ENCODE data around the gene SAMD4B.

SAMD4B gene

GRCh38 chr19:39341719-39342604 lies at the start of gene SAMD4B:
Gene SAMD4B, plus strand, starts transcription at chr19:39342421. Its CDS starts 14,473 bp downstream, at chr19:39356894.
- Histone ChIP-seq H3K4me1 (peaks cover 14% of the 10 kb centered on the region), H3K9me3 (no peaks in the 10 kb centered on the region), H3K4me3 (peak within 1 kb of the TSS; percentile 70), H3K27me3 (ENCODE audit: low read depth) (no peaks in the 10 kb centered on the region), H3K36me3 (replicated peaks) (peaks cover 9% of the 10 kb centered on the region)
- peak; percentile 94 to 99 for DNase-seq (ENCODE audit: low spot score in 2 of 2)
- in situ Hi-C loops (cut with MboI; ENCODE audit: low sequenced_read_pairs): no loop called here

DNA sequence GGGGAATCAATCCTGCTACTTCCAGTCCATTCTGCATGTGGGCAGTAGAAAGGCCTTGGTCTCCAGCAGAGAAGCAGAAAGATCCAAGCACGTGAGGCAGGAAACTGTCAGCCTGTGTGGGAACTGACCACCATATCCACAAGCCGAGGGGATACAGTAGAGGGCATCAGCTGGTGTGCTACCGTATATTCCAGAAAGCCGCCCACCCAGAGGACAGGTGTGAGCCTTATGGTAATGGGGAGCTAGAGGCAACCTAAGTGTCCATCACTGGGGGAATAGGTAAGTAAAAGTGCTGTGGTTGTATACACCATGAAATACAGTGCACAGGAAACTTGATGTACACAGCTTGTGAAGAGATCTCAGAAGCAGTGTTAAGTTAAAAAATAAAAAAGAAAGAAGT lies 48.8 kb upstream of the SAMD4B start:
- Histone ChIP-seq H3K36me3 (replicated peaks) (no peaks in the 10 kb centered on the region), H3K9me3 (no peaks in the 10 kb centered on the region), H3K4me1 (no peaks in the 10 kb centered on the region), H3K4me3 (no peak overlapping the region), H3K27me3 (ENCODE audit: low read depth) (peaks cover 11% of the 10 kb centered on the region; the same call in 1 of the 2 replicates)
- no peak for DNase-seq (ENCODE audit: low spot score in 2 of 2)
- in situ Hi-C loops (cut with MboI; ENCODE audit: low sequenced_read_pairs): no loop called here

DNA sequence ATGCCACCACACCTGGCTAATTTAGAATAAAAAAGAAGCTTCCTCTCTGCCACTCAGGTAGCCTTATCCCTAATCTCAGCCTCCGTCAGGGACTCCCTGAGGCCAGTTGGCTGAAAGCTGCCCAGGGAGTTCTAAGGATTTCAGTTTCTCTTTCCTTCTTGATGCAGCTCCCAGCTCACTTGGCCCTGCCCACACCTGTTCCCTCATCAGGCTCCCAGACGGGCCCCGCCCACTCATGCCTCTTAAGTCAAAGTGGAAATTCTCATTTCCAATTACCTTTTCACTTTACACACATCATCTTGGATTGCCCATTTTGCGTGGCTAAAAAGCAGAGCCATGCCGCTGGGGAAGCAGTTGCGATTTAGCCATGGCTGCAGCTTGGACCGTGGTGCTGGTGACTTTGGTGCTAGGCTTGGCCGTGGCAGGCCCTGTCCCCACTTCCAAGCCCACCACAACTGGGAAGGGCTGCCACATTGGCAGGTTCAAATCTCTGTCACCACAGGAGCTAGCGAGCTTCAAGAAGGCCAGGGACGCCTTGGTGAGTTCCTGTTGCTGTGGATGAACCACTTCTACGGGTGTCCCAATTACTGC lies 46.1 kb upstream of the SAMD4B start, which contains the start of gene IFNL1:
Gene IFNL1 (plus strand): TSS at position 353 of the 591 bp plus-strand sequence. CDS start 15 bp downstream, at position 368.
- Histone ChIP-seq H3K4me3 (no peak within 1 kb of the TSS), H3K4me1 (no peaks in the 10 kb centered on the region), H3K36me3 (replicated peaks) (no peaks in the 10 kb centered on the region), H3K27me3 (ENCODE audit: low read depth) (peaks cover 3% of the 10 kb centered on the region; the same call in 1 of the 2 replicates), H3K9me3 (no peaks in the 10 kb centered on the region)
- DNase-seq (ENCODE audit: low spot score in 2 of 2): no peak
- in situ Hi-C loops (cut with MboI; ENCODE audit: low sequenced_read_pairs): no loop called here

- no peak overlapping the region for H3K4me3 ChIP-seq
- H3K36me3 ChIP-seq (replicated peaks): no peaks in the 10 kb centered on the region
- no peak for DNase-seq (ENCODE audit: low spot score in 2 of 2)
- no peaks in the 10 kb centered on the region for H3K4me1 ChIP-seq
- no peaks in the 10 kb centered on the region for H3K9me3 ChIP-seq
- peaks cover 3% of the 10 kb centered on the region; the same call in 1 of the 2 replicates for H3K27me3 ChIP-seq (ENCODE audit: low read depth)
- in situ Hi-C loops (cut with MboI; ENCODE audit: low sequenced_read_pairs): no loop called here
Observed at GRCh38 chr19:39296906-39297305, 45.3 kb upstream of the SAMD4B start.

- H3K4me1 ChIP-seq: no peaks in the 10 kb centered on the region
- H3K4me3 ChIP-seq: no peak overlapping the region
- no peaks in the 10 kb centered on the region for H3K36me3 ChIP-seq (replicated peaks)
- in situ Hi-C loops (cut with MboI; ENCODE audit: low sequenced_read_pairs): no loop called here
- H3K27me3 ChIP-seq (ENCODE audit: low read depth): no peaks in the 10 kb centered on the region
- DNase-seq (ENCODE audit: low spot score in 2 of 2): no peak
- no peaks in the 10 kb centered on the region for H3K9me3 ChIP-seq
Observed at GRCh38 chr19:39297931-39298634, 44.1 kb upstream of the SAMD4B start.

DNA sequence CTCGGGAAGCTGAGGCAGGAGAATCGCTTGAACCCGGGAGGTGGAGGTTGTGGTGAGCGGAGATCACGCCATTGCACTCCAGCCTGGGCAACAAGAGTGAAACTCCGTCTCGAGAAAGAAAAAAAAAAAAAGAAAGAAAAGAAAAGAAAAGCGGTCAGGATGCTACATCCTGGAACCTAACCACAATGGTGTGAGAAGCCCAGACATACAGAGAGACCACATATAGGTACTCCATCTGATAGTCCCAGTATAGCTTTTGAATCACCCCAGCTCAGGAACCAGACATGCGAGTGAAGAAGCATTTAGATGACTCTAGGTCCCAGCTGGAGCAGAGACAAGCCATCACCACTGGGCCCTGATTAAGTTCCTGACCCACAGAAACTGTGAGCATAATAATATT lies 42.8 kb upstream of the SAMD4B start:
- Histone ChIP-seq H3K4me3 (no peak overlapping the region), H3K4me1 (no peaks in the 10 kb centered on the region), H3K36me3 (replicated peaks) (no peaks in the 10 kb centered on the region), H3K27me3 (ENCODE audit: low read depth) (no peaks in the 10 kb centered on the region), H3K9me3 (no peaks in the 10 kb centered on the region)
- in situ Hi-C loops (cut with MboI; ENCODE audit: low sequenced_read_pairs): no loop called here
- no peak for DNase-seq (ENCODE audit: low spot score in 2 of 2)

GRCh38 chr19:39299832-39300231 lies 42.4 kb upstream of the SAMD4B start:
- Histone ChIP-seq H3K4me3 (no peak overlapping the region), H3K27me3 (ENCODE audit: low read depth) (no peaks in the 10 kb centered on the region), H3K9me3 (no peaks in the 10 kb centered on the region), H3K4me1 (no peaks in the 10 kb centered on the region), H3K36me3 (replicated peaks) (no peaks in the 10 kb centered on the region)
- DNase-seq (ENCODE audit: low spot score in 2 of 2): no peak
- in situ Hi-C loops (cut with MboI; ENCODE audit: low sequenced_read_pairs): no loop called here

GRCh38 chr19:39301021-39301420 lies 41.2 kb upstream of the SAMD4B start:
- no peaks in the 10 kb centered on the region for H3K36me3 ChIP-seq (replicated peaks)

DNA sequence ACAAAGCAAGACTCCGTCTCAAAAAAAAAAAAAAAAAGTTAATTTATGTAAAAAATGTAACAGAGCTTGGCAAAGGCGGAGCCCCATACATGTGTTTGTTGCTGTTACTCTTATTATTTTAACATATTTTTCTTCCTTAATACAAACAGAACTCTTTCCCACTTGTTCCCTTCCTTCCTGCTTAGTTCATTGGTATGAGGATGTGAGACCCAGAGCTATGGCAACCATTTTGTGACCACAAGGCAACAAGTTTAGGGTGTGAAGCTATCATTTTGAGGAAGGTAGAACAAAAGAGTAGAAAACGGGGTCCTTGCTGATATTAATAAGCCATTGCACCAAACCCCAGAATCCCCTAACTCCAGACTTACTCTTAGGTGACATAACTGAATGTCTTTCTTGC lies 40.7 kb upstream of the SAMD4B start:
- no peak for DNase-seq (ENCODE audit: low spot score in 2 of 2)
- no peak overlapping the region for H3K4me3 ChIP-seq
- in situ Hi-C loops (cut with MboI; ENCODE audit: low sequenced_read_pairs): no loop called here
- no peaks in the 10 kb centered on the region for H3K9me3 ChIP-seq
- no peaks in the 10 kb centered on the region for H3K4me1 ChIP-seq
- H3K27me3 ChIP-seq (ENCODE audit: low read depth): no peaks in the 10 kb centered on the region
- H3K36me3 ChIP-seq (replicated peaks): no peaks in the 10 kb centered on the region

More at GRCh38 chr19:39301021-39301420, 41.2 kb upstream of the SAMD4B start:
- no peak for DNase-seq (ENCODE audit: low spot score in 2 of 2)
- Histone ChIP-seq H3K4me3 (no peak overlapping the region), H3K9me3 (no peaks in the 10 kb centered on the region), H3K27me3 (ENCODE audit: low read depth) (no peaks in the 10 kb centered on the region), H3K4me1 (no peaks in the 10 kb centered on the region)
- in situ Hi-C loops (cut with MboI; ENCODE audit: low sequenced_read_pairs): no loop called here

GRCh38 chr19:39303373-39304184 lies 38.6 kb upstream of the SAMD4B start:
- no peaks in the 10 kb centered on the region for H3K27me3 ChIP-seq (ENCODE audit: low read depth)
- in situ Hi-C loops (cut with MboI; ENCODE audit: low sequenced_read_pairs): no loop called here
- no peaks in the 10 kb centered on the region for H3K9me3 ChIP-seq
- DNase-seq (ENCODE audit: low spot score in 2 of 2): no peak
- no peak overlapping the region for H3K4me3 ChIP-seq
- 0 out of 2 replicates have a peak, but pooled peaks cover 4% of the 10 kb centered on the region for H3K36me3 ChIP-seq (replicated peaks)
- H3K4me1 ChIP-seq: no peaks in the 10 kb centered on the region

DNA sequence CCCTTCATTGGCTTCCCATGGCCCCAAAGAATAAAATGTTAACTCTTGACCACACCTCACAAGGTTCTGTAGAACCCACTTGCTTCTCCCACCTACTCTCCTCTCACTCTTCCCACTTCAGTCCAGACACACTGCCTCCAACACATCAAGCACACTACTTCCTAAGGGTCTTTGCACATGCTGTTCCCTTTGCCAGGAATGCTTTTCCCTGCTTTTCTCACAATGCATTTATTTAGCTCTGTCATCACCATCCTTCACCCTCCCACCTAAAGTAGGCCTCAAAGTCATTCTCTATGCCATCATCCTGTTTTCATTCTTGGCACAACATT lies 38.1 kb upstream of the SAMD4B start:
- no peak for DNase-seq (ENCODE audit: low spot score in 2 of 2)
- in situ Hi-C loops (cut with MboI; ENCODE audit: low sequenced_read_pairs): no loop called here
- H3K4me1 ChIP-seq: no peaks in the 10 kb centered on the region
- H3K36me3 ChIP-seq (replicated peaks): 0 out of 2 replicates have a peak, but pooled peaks cover 4% of the 10 kb centered on the region
- H3K4me3 ChIP-seq: no peak overlapping the region
- no peaks in the 10 kb centered on the region for H3K9me3 ChIP-seq
- H3K27me3 ChIP-seq (ENCODE audit: low read depth): no peaks in the 10 kb centered on the region

DNA sequence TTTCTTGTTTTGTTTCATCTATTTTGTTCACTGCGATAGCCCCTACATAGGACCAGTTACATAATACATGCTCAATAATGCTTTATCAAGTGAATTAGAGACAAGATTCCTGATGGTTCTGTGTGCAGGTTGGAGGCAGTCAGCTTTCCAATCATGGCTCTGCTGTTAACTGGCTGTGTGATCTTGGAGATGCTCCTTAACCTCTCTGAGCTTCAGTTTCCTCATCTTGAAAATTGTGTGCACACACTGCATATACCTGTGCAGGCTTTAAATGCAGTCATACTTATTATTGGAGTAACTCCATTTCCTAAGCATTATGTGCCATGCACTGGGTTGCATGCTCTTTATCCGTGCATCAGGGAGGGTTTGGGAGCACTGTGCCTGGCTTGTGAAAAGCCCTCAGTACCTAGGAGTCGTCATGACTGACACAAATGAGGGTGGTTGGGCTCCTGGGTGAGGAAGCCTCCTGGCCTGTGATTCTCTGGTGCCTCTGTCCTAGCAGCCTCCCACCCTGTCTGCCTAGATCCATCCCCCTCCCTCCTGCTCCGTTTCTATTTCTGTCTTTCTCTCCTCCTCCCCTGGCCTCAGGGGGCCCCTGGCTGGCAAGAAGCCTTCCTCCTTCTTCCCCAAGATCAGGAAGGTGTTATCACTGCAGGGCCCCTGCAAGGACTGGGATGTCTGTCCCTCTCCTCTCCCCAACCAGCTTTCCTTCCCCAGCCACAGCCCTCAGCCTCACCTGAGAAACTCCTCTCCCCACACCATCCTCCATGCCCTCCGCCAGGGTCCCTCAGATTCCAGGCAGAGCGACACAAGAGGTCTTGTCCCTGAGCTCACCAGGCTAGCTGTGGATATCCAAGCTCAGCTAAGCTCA lies 37.3 kb upstream of the SAMD4B start:
- Histone ChIP-seq H3K36me3 (replicated peaks) (0 out of 2 replicates have a peak, but pooled peaks cover 7% of the 10 kb centered on the region), H3K4me1 (no peaks in the 10 kb centered on the region), H3K27me3 (ENCODE audit: low read depth) (no peaks in the 10 kb centered on the region), H3K9me3 (no peaks in the 10 kb centered on the region), H3K4me3 (no peak overlapping the region)
- no peak for DNase-seq (ENCODE audit: low spot score in 2 of 2)
- in situ Hi-C loops (cut with MboI; ENCODE audit: low sequenced_read_pairs): no loop called here
